Adrenal gland (tissue), 12 donors: Measurements from ENCODE around the gene HYCC1. TPM values are rescaled to one million over a fixed set of nuclear protein-coding genes. Genes with fewer than 3 reads are reported as not detected.

Experiments
- DNase-seq, 7 donors: peaks; one replicate each; pipeline ENCODE4 v3.0.0-alpha.2; 2019 to 2020
- H3K27ac ChIP-seq, 5 donors: fragments of 200-600 bp; sonication (generic) in 4 of 5; 1 replicate in 3 of 5; 2 replicates in 2 of 5; pipeline versions ENCODE4 v1.5.1 to v1.8.0; 2016 to 2020; ENCODE audit warnings: mild to moderate bottlenecking in 1 of 5
- H3K27me3 ChIP-seq: fragments of 200-600 bp; 2 replicates; pipeline ENCODE4 v1.8.0; 2021
- H3K36me3 ChIP-seq, 2 donors: fragments of 200-600 bp; replicated peaks in 1 of 2; 1 replicate in 1 of 2; 2 replicates in 1 of 2; pipeline versions ENCODE4 v1.5.1 to v1.8.0; 2018 to 2022
- H3K4me1 ChIP-seq, 2 donors: fragments of 200-600 bp; replicated peaks in 1 of 2; 1 replicate in 1 of 2; 2 replicates in 1 of 2; pipeline versions ENCODE4 v1.5.1 to v1.8.0; 2018 to 2021
- H3K4me3 ChIP-seq, 4 donors: fragments of 200-600 bp; sonication (generic) in 3 of 4; one replicate each; pipeline ENCODE4 v1.5.1; 2016 to 2018
- H3K9me3 ChIP-seq, 3 donors: fragments of 200-600 bp; sonication (generic) in 1 of 3; replicated peaks in 1 of 3; 1 replicate in 2 of 3; 2 replicates in 1 of 3; pipeline versions ENCODE4 v1.5.1 to v1.8.0; 2016 to 2021
- CTCF ChIP-seq, 6 experiments: fragments of 450-650 bp in 4 of 6; fragments of 200-600 bp in 2 of 6; sonication (generic) in 1 of 6; IDR thresholded peaks; 1 replicate in 5 of 6; 2 replicates in 1 of 6; pipeline versions ENCODE4 v1.5.1 to v1.8.0; 2016 to 2021; ENCODE audit warnings: antibody characterized with exemption in 6 of 6, mild to moderate bottlenecking in 2 of 6, moderate library complexity in 1 of 6
- POLR2A ChIP-seq, 2 donors: fragments of 450-650 bp; IDR thresholded peaks; one replicate each; pipeline ENCODE4 v1.6.1; 2017; ENCODE audit warnings: antibody characterized with exemption in 2 of 2, mild to moderate bottlenecking in 2 of 2, moderate library complexity in 1 of 2
- WGBS, 4 donors: extraction: QIAGEN DNeasy Blood & Tissue Kit in 2 of 4; methylation state at CpG; one replicate each; pipeline versions ENCODE4 v1.1.5 to v1.1.7; 2013 to 2017; 5-methylcytosine and 5-hydroxymethylcytosine counted together
- intact Hi-C, 2 donors: fragments of 100-400 bp; cut with DNase I; formaldehyde crosslinking; loops; one replicate each; pipeline versions ENCODE4 v1.14.1 to v1.15.0; 2022 to 2023
- polyA plus RNA-seq, 3 donors: library from polyadenylated mRNA; stranded (reverse); fragments of 200-250 nt in 2 of 3; fragments of 350-450 nt in 1 of 3; fragmentation: Illumina TruSeq in 1 of 3; extraction: RNeasy Lipid Tissue Mini Kit (QIAGEN cat#74804) in 1 of 3; gene quantifications; one replicate each; pipeline ENCODE4 v1.2.3, GENCODE V29; 2013 to 2014
- total RNA-seq, 9 donors: library from RNA; depleted of rRNA in 4 of 9; stranded (reverse); fragments of >200 nt in 4 of 9; fragments of 120-200 nt in 1 of 9; fragmentation: NEBNext Ultra II Directional in 1 of 9; extraction: Animal tissue kit (Norgen Biotek cat#: 25700) in 1 of 9; gene quantifications; one replicate each; pipeline versions ENCODE4 v1.1.0 to v1.2.4, GENCODE V29; 2013 to 2023
- donor health status: healthy with polysubstance abuse.
- donor health status: Bipolar disorder and iron deficiency.
- donor health status: DM: yes; HTN: yes; CAD: no.
- donor health status: DM: no; HTN: no; CAD: no.
- donor health status: DM: no; HTN: no; CAD: no.
- donor health status: DM: yes; HTN: yes; CAD: no.

Gene HYCC1
- total and polyA plus RNA-seq, 12 donors: 3.8 to 27.1 (median 17.5) TPM

DNA sequence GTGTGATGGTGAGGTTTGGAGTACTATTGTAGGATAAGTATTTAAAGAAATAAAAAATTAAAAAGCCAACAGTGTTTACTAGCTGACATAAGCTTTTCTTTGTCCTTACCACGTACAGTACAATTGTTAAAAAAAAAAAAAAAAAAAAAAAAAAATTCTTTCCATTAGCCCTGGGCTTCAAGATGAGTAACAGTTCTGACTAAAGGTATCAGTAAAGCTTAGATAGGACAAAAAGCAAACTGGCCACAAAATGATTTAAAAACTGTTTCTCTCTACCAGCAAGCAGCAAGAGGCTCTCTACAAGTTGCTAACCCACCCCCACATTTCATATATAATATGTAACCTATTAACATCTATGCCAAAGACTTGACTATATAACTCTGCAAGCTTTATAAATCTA lies 17.5 kb downstream of the HYCC1 start:
- no peak for TF ChIP-seq POLR2A (IDR thresholded peaks at IDR 0.05)
- TF ChIP-seq CTCF (IDR thresholded peaks at IDR 0.05): no peak
- no peak overlapping the region for H3K27ac ChIP-seq
- H3K4me1 ChIP-seq: peaks cover 0 to 5% of the 10 kb centered on the region in 2 donors
- H3K36me3 ChIP-seq: no peaks in the 10 kb centered on the region
- intact Hi-C loops: no loop called here
- no peaks in the 10 kb centered on the region for H3K9me3 ChIP-seq
- WGBS, 4 donors: 23 to 44% (median 31%) methylated on average over 1 of the region's 1 CpG
- no peak overlapping the region for H3K4me3 ChIP-seq
- H3K27me3 ChIP-seq: no peaks in the 10 kb centered on the region
- no peak for DNase-seq

DNA sequence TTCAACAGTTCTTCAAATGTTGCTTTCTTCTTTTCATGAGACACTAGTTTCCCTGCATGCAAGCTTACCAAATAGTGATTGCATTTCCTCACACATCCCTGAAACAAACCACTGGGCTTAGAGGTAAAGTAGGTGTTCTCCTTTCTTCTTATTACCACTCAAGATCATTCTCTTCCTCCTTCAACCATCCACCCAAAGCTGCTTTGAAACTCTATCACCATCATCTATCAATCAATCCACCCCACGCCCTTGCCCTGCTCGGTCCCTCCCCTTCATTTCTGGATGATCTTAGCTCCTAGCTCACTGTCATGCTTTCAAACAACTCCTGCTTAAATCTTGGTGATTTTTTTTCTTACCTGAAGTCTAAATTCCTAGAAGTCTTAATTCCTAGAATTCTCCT lies 18.9 kb downstream of the HYCC1 start:
- intact Hi-C loops: no loop called here
- H3K4me3 ChIP-seq: no peak overlapping the region
- H3K27ac ChIP-seq: no peak overlapping the region
- WGBS, 4 donors: 93 to 98% (median 96%) methylated on average over 2 of the region's 2 CpGs
- DNase-seq: no peak
- H3K4me1 ChIP-seq: peaks cover 0 to 5% of the 10 kb centered on the region in 2 donors
- H3K9me3 ChIP-seq: no peaks in the 10 kb centered on the region
- H3K36me3 ChIP-seq: no peaks in the 10 kb centered on the region
- H3K27me3 ChIP-seq: no peaks in the 10 kb centered on the region
- no peak for TF ChIP-seq POLR2A (IDR thresholded peaks at IDR 0.05)
- TF ChIP-seq CTCF (IDR thresholded peaks at IDR 0.05): no peak

- intact Hi-C loops: no loop called here
- no peak for DNase-seq
- peaks cover 0 to 5% of the 10 kb centered on the region in 2 donors for H3K4me1 ChIP-seq
- no peaks in the 10 kb centered on the region for H3K27me3 ChIP-seq
- H3K4me3 ChIP-seq: no peak overlapping the region
- no peaks in the 10 kb centered on the region for H3K9me3 ChIP-seq
- WGBS, 4 donors: 82 to 89% (median 88%) methylated on average over 3 of the region's 3 CpGs
- no peaks in the 10 kb centered on the region for H3K36me3 ChIP-seq
- H3K27ac ChIP-seq: no peak overlapping the region
- TF ChIP-seq POLR2A (IDR thresholded peaks at IDR 0.05) (no peak), CTCF (IDR thresholded peaks at IDR 0.05) (no peak)
Measured at GRCh38 chr7:22992874-22993840, 20.8 kb downstream of the HYCC1 start.

- WGBS, 4 donors: 53 to 79% (median 72%) methylated on average over 1 of the region's 1 CpG
- Histone ChIP-seq H3K4me1 (no peaks in the 10 kb centered on the region), H3K4me3 (no peak overlapping the region), H3K27me3 (no peaks in the 10 kb centered on the region), H3K27ac (no peak overlapping the region), H3K36me3 (no peaks in the 10 kb centered on the region), H3K9me3 (no peaks in the 10 kb centered on the region)
- TF ChIP-seq POLR2A (IDR thresholded peaks at IDR 0.05) (no peak), CTCF (IDR thresholded peaks at IDR 0.05) (no peak)
- no peak for DNase-seq
- intact Hi-C loops: no loop called here
Measured at GRCh38 chr7:22990588-22990949, 23.4 kb downstream of the HYCC1 start.
